Coronary artery (tissue), 2 donors: ENCODE results near the gene CALML3.
A peak's percentile ranks its signal among the peaks of the same experiment; 100 is the strongest.

Source experiments
- DNase-seq: peaks from one replicate; pipeline ENCODE4 v3.0.0-alpha.2; 2017; ENCODE audit warnings: low spot score
- H3K27ac ChIP-seq, 2 donors: fragments of 200-600 bp; sonication (generic); one replicate each; pipeline ENCODE4 v1.5.1; 2016 to 2019
- H3K4me3 ChIP-seq: fragments of 200-600 bp; sonication (generic); 2 replicates; pipeline ENCODE4 v1.5.1; 2016; ENCODE audit warnings: mild to moderate bottlenecking, moderate library complexity
- TF ChIP-seq, protein P1 (sequence below): fragments of 200-600 bp; sonication (generic); IDR thresholded peaks from one replicate; pipeline ENCODE4 v1.5.1; 2019; ENCODE audit warnings: antibody characterized with exemption

CALML3 gene

DNA sequence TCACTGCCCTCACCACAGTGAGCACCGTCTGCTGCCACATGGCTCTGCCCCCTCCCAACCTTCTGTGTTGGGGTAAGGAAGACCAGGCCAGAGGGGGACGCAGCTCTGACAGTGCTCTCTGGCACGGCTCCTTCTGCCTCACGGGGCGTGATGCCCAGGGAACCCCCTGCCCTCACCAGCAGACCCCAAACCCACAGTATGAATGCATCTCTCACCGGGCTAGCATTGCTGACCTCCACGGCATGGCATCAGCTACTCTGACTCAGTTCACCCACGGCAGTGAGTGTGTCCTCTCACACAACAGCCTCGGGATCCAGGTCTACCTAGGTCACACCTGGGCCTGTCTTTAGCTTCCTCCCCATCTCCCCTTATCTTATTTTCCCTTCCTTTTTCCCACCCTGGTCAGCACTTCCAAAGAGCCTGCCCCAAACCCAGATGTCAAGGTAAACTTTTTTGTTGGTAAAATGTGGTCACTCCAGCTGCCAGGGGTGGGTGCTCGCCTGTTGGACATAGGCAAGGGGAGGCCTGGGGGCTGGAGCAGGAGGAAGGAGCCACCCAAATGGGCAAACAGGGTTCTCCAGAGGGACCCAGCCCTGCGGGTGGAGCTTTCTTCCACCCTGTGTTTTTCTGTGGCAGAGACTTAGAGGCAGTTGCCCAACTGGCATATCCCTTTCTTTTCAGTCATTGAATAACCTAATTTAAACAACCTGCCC lies 4.4 kb downstream of the CALML3 start:
- TF ChIP-seq, protein P1, sequence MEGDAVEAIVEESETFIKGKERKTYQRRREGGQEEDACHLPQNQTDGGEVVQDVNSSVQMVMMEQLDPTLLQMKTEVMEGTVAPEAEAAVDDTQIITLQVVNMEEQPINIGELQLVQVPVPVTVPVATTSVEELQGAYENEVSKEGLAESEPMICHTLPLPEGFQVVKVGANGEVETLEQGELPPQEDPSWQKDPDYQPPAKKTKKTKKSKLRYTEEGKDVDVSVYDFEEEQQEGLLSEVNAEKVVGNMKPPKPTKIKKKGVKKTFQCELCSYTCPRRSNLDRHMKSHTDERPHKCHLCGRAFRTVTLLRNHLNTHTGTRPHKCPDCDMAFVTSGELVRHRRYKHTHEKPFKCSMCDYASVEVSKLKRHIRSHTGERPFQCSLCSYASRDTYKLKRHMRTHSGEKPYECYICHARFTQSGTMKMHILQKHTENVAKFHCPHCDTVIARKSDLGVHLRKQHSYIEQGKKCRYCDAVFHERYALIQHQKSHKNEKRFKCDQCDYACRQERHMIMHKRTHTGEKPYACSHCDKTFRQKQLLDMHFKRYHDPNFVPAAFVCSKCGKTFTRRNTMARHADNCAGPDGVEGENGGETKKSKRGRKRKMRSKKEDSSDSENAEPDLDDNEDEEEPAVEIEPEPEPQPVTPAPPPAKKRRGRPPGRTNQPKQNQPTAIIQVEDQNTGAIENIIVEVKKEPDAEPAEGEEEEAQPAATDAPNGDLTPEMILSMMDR, result no peak
- Histone ChIP-seq H3K4me3 (no peak overlapping the region), H3K27ac (peak overlapping the region; percentile 36 to 66)
- peak; percentile 68 for DNase-seq

DNA sequence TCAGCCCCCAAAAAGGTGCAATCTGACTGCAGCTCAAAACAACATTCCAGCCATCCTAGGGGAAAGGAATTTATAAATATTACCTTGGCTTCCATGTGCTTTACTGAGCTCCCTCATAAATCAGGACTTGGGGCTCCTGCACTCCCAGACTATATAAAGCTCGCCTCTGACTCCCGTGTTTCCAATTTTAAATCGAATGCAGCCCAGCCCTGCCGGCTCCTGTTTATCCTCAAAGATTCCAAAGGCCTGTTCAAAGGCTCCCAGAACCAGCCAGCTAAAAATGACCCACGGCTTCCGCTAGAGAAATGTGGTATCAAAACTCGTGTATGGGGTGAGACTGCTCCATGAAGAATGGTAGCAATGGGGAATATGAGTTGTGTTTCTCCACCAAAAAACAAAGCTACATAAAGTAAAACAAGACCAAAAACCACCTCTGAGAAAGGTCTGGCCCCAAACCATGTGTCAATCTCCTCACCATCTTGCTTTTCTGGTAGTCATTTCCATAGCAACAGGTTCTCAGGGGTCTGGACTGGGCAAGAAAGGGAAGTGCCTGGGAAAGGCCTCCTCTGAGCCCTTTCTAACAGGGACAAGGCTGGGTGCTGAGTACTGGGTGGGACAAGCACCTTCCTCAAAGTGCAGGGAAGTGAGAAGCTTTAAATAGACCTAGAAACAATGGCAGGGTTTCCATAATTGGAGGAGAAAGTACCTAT lies 5.1 kb downstream of the CALML3 start:
- TF ChIP-seq, protein P1, result no peak
- DNase-seq, result peak; percentile 61
- no peak overlapping the region for H3K4me3 ChIP-seq
- H3K27ac ChIP-seq, result peak overlapping the region; percentile 36 to 66

DNA sequence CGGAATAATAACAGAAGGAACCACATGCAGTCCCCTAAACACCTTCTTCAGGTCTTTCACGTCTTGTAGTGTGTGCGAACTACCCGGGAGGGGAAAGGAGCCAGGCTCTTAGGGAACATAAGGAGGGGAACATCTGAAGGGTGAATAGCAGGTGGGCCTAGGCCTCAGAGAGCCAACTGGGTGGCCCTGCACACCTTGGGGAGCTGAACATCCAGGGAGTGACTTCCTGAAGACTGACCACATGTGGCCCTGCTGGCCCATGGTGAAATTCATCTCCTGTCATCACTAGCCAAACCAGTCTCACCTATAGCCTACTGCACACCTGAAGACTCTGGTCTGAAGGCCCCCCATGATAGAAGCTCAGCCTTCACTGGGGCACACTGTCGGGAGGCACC lies 5.6 kb downstream of the CALML3 start:
- H3K4me3 ChIP-seq, result no peak overlapping the region
- TF ChIP-seq, protein P1, result no peak
- DNase-seq, result peak; percentile 64
- H3K27ac ChIP-seq, result peak overlapping the region in 1 of 2 donors; percentile 66

DNA sequence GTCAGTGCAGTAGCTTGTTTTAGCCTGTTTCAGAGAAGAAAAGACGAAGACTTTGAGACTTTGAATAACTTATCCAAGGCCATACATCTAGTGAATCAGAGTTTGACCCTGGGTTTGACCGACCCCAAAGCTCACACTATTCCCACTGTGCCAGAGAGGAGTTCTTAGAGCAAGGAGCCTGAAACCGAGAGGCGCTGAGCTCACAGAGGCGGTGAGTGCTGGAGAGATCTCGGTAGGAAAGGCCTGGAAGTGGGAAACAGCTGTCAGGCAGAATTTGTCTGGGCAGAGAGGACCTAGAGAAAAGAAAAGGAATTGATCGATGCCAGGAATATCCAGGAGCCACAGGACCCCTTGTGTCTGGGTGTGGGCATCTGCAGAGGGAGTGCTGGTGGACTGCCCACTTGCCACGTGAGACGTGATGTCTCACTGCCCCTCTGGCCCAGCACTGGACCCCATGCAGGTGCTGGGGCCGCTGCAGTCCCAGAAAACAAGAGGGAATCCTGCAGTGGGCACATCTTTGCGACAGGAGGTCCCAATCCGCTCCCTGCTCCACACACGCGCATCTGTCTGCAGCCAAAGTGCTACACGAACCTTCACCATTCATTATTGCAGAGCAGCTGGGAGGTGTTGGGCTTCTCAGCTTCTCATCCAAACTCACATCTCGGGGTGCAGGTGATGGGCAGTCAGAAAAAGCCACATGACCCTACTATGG lies 6.2 kb downstream of the CALML3 start:
- H3K27ac ChIP-seq, result peak overlapping the region in 1 of 2 donors; percentile 35
- H3K4me3 ChIP-seq, result no peak overlapping the region
- DNase-seq, result peak; percentile 52
- TF ChIP-seq, protein P1, result no peak

DNA sequence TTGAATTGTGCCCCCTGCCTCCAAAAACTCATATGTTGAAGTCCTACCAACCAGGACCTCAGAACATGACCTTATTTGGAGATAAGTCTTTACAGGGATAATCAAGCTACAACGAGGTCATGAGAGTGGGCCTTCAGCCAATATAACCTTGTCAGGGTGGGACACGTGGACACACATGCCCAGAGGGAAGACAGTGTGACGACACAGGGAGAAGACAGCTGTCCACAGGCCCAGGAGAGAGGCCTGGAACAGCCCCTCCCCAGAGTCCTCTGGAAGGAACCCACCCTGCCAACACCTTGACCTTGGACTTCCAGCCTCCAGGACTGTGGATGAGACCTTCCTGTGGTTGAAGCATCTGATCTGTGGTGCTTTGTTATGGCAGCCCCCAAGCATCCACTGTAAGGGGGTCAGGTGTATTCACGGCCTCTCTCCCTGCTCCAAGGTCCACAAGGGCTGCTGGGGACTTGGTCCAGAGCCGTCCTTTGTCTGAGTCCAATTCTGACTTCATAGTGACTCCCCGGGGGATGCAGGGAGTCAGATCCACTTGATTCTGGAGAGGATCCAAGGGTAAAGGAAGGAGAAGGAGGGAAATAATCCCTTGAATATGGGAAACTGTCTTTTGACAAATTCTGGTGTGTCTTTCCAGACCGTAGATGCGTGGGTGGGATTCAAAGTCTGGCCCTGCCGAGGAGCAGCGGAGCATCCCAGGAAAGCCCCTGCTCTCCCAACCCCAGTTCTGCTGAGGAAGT lies 7.0 kb downstream of the CALML3 start:
- peak; percentile 66 for DNase-seq
- TF ChIP-seq, protein P1, result no peak
- Histone ChIP-seq H3K4me3 (no peak overlapping the region), H3K27ac (peak overlapping the region in 1 of 2 donors; percentile 35)

DNA sequence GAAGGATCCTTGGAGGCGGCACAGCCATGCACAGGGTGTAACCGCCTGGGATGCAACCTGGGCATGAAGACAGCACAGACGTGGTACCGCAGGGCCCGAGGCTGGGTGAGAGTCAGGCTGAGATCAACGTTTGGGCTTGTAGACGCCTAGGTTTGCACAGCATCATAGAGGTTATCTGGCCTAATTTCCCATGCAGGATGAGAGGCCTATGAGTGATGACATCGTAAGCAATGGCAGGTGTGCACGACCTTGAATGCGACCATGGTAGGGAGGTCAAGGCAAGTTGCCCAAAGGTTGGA lies 7.5 kb downstream of the CALML3 start:
- TF ChIP-seq, protein P1, result no peak
- no peak overlapping the region for H3K4me3 ChIP-seq
- H3K27ac ChIP-seq, result no peak overlapping the region
- DNase-seq, result no peak
